AML-193 (cell line): Measurements from ENCODE around the gene SACS.

ENCODE experiments used
- DNase-seq, 2 experiments: peaks; one replicate each; lab custom pipeline; 2025; lab: John Stamatoyannopoulos, UW

The SACS gene

DNA sequence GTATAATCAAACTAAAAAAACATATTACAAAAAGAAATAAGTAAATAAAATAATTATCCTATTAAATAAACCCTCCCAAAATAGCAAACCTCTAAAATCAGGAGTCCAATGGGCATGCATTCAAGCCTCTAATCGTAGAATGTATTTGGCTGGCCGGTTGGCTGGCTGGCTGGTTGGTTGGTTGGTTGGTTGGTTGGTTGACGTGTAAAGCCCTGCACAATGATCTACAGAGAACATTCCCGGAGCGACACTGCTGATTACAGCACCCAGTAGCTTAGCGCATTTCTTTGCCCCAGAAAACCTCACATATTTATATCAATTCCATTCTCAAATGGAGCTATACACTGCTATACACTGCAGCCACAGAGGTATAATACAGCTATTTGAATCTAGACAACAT is 65.6 kb downstream of the SACS start:
- no peak for DNase-seq

DNA sequence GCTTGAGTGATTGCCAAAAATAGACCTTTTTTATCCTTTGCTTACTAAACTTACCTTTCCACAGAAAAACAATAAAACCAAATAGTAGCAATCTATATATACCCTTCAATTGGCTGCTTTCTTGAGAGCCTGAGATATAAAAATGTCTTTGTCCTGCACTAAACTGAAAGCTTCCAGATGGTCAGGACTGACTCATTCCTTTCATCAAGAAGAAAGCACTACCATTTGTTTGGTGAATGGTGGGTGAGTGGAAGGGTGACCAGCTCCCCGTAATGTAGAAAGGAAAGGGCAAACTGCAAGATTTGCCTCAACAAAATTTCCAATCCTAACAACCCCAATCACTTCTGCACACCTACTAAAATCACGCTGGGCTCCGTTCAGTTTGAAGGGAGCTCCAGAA is 67.8 kb downstream of the SACS start:
- no peak for DNase-seq

DNA sequence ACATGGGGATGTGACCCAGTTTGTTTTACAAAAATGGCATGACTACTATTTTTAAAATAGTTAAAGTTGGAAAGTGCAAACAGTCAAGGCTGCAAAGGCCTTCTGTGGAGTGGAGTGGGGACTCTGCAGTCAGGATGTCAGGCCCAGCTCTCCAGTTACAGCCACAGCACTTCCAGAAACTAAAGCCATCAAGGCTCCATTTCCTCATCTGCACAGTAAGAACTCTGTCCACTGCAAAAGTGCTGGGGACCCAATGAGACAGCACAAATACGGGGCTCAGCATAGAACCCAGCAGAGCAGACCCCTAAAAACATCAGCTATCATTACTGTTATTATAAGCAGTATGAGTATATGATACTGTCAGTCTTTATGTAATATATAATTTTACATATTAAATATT is 73.6 kb downstream of the SACS start:
- no peak for DNase-seq

DNA sequence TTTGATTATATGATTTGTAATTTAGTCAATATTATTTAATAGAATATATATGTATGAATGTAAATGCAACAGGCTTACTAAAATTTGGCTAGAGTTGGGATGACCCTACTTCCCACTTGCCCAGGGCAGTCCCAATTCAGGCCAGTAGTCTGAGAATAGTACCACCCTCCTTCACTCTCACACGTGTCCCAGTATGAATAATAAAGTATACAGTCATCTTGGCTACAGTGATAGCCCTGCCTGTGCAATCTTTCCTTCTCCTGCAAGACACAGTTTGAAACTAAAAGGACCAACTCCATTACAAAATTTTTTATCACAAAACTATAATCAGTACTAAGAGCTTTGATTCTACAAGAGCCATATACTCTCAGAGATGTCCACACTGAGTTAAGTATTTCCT is 76.2 kb downstream of the SACS start:
- no peak for DNase-seq

DNA sequence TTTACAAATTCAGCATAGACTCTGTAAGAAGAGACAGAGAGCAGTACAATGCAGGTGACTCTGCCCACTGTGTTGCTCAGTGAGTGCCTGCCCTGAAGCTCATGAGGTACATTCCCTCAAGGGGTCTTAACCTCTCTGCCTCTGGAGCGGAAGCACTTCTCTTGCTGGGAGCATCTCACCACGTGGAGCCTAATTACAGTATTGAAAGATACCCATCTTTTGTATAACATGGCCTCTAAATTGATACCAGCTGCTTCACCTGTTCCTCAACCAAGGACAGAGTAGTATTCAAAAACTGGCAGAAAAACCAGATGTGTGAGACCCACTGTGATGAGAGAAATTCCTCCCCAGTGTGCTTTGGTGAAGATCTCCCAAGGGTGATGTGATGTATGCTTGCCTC is 77.1 kb downstream of the SACS start:
- no peak for DNase-seq

DNA sequence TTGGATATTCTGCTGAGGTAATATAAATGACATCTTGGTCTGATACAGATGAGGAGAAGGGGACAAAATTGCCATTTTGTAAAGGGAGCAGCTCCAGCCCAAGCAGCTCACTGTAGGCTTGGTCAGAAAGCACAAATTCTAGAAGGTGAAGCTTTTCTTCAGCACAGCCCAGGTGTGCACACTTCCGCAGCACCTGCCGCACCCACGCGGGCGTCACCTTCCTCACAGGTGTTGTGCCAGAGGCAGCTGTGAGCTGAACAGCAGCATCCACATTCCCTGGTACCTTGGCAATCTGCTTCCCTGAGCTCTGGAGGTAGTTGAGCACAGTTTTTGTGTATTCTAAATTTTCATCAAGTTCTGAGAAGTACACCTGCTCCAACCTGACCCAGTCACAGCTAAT is 79.0 kb downstream of the SACS start:
- DNase-seq, result no peak

DNA sequence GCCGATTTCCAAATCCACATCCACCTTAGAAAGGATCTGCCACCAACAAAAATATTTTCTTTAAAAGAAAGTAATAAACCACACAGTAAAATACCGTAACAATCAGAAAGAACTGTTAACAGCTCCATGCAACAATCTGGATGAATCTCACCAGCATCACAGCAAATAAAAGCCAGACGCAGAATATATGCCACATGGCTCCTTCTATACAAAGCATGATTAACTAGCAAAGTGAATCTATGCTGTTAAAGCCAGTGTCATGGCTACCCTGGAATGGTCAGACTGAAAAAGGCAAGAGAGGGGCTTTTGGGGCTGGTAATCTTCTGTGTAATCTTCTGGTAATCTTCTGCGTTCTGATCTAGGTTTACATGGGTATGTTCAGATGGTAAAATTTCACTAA is 81.3 kb downstream of the SACS start:
- DNase-seq, result no peak

DNA sequence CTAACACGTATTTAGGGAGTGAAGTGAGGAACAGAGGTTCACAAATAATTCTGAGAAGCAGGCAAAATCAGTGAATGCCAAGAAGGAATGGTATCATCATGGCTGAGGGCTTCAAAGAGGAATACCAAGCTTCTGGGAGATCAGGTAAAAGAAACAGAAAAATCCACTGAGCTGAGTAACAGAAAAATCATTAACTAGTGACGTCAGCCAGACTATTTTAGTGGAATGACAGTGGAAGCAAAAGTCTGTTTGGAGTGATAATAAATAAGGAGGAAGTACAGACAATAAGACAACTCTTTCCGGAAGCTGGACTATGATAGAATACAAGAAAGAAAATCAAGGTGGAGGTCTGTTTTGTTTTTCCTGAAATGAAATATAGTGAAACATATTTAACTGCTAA is 83.5 kb downstream of the SACS start:
- DNase-seq, result no peak

DNA sequence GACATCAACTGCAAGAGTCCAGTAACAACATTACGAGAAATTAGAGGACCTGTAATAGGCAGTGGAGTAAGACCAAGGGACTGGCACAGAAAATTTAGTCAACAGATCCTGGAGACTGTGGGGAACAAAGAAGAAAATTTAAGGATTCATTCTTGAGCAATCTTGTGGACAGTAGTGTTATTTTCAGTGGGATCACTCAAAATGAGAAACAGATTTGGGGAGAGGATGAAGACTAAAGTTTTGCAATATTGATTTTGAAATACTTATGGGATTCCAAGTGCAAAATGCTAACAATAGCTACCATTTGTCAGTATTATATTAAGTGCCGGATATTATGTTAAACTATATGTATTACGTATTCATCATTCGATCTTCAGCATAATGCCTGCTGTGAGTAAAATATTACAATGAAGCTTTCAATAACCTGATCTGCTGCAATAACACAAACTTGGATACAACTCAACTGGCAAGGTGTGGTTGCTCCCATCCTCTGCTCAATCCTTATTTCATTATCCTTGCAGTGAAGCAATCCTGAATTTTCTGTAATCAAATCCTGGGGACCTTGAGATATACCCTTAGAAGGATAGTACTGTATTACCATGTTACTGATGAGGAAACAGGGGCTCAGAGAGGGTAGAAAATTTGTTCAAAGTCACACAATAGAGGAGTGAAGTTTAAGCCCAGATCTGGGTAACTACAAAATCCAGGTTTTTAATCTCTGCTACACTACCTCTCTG is 84.2 kb downstream of the SACS start:
- no peak for DNase-seq

DNA sequence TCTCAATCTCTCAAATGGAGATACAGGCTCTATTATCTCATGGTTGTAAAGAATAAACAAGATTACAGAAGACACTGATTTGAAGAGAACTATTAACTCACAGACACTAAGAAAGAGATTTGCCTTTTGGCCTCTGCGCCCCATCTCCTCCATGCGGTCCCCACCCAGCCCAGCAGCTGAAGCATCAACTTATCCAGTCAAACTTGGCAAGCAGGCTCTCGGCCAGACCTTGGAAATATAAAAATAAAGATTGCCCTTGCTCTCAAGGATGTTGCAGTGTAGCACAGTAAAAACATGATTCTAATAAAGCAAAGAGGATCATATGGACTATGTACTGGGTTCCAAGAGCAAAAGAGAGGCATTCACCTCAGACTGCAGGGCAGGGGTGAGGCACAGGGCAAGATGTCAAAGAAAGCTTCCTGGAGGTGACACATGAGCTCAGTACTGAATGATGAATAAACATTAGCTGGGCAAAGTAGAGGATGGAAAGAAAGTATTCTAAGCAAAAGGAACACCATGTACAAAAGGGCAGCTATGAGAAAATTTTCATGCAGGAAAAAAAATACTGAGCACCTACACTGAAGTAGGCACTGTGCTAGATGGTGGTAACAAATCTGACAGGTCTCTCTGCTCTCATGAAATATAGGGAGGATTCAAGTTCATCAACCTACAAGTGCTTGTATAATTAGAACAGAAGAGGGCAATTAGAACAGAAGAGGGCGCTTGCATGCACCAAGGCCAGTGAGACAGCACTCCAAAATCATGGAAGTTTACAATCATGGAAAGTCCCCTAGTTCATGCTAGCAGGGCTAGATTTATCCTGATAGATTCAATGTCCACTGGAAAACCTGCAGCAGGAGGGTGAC is 85.0 kb downstream of the SACS start:
- no peak for DNase-seq

DNA sequence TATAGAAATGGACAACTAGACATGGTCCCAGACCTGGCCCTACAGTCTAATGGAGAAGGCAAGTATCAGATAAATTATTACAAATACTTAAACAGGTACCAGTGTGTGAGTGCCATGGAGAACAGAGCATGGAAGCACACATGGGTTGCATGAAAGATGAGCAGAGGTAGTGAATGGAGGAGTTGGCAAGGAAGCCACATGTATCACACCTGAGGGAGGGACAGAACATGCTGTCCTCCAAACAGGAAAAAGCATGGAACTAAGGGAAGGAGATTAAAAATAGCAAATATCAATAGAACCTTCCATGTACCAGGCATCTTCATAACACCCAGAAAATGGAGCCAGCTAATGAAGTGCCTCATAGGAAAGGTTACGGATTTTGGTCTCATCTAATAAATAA is 85.9 kb downstream of the SACS start:
- DNase-seq, result no peak

DNA sequence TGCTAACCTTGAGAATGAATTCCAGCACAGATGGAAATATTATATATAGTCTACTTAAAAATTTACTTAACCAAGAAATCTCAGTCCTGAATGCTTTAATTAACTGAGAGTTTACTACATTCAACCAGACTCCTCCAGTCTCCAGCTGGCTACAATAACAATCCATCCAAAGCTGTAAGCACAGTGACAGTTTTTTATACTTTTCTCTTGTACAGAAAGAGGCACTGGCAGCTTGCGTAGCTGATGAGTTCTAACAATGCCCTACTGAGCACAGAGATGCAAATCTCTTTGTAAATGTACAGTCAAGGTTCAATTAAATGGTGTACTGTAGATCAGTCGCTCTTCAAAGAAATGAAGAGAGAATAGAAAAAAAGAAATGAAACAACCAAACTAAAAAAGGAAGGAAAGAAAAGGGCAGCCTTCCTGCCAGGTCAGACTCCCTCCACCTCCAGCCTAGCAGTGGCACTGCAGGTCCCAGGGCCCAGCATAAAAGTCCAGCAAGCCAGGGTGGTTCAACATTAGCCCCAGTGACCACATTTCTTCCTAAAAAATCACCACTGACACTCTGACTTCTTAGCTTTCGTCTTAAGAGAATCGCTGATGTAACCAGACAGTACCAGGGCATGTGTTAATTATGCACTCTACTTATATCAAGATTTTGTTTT is 88.4 kb downstream of the SACS start:
- DNase-seq, result no peak

DNA sequence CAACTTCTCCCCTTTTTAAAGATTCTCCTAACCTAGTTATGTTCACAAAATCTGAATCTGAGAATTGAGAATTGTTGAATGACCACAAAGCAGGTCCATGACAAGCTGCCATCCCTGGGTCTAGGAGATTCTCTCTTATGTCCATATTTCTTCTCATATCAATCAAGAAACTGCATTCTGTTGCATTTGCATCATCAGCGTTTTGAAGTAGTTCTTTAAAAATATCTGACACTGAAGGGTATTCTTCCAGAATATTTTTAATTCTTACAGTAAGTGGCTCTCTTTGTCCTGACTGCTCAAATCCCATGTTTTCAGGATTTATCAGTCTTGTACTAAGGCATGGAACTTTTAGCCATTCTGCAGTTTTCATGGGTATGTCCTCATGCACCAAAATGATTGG is 94.3 kb downstream of the SACS start:
- DNase-seq, result no peak

DNA sequence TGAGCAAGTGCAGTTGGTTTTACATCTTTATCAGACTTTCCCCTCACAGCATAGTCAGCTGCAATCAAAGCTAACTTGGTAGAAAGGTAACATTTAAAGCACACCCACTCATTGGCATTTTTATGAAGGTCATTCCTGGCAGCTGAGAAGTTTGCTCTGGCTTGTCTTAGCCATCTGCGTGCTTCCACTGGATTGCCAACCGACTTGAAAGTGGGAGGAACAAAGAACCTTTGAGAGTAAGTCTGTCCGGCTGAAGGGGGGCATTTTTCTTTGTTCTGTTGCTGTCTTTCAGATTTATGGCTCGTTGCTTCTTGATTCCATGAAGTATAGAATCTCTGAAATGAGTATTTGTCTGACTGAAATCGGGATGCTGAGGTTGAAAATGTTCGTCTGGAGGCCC is 103.1 kb downstream of the SACS start:
- DNase-seq, result no peak

DNA sequence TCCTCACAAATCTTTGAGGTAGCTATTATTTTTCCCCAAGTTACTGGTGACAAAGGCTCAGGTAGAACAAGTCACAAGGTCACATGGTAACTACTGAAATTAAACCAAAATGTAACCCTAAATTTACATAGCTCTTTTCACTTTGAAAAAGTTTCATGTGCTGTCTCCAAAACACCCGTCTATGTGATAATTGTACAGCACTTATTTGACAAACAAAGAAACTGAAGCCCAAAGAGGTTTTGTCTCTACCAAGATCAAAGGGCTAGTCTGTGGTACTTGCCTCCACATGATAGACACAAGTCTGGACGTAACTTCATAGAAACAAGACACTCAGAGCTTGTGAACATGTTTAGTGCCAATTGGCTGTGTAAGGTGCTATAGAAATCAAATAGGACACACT is 108.3 kb downstream of the SACS start:
- no peak for DNase-seq

DNA sequence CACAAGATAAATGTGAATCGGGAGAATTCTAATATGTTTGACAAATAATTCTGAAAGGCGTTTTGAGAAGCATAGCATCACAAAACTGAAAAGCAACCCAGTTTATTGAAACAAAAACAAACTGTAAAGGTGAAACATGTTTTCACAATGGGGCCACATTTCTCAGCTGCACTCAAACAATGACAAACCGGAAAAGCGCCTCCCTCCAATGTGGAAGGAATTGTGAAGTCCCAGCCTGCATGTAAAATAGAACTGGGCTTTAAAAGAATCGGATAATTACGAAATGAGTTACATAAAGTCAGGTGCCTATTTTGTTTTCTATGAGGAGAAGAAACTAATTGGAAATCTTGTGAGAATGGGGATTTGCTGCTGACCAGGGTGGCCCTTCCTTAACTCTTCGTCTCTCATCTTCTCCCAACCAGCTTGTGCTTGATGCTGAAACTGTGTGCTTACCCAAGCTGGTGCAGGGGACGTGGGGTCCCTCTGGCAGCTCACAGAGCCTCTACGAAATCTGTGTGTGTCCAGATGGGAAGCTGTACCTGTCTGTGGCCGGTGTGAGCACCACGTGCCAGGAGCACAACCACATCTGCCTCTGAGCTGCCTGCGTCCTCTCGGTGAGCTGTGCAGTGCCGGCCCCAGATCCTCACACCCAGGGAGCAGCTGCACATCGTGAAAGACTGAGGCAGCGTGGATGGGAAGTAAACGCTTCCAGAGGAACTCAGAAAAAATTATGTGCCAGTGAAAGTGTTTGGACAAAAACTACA is 109.4 kb downstream of the SACS start:
- DNase-seq, result no peak

DNA sequence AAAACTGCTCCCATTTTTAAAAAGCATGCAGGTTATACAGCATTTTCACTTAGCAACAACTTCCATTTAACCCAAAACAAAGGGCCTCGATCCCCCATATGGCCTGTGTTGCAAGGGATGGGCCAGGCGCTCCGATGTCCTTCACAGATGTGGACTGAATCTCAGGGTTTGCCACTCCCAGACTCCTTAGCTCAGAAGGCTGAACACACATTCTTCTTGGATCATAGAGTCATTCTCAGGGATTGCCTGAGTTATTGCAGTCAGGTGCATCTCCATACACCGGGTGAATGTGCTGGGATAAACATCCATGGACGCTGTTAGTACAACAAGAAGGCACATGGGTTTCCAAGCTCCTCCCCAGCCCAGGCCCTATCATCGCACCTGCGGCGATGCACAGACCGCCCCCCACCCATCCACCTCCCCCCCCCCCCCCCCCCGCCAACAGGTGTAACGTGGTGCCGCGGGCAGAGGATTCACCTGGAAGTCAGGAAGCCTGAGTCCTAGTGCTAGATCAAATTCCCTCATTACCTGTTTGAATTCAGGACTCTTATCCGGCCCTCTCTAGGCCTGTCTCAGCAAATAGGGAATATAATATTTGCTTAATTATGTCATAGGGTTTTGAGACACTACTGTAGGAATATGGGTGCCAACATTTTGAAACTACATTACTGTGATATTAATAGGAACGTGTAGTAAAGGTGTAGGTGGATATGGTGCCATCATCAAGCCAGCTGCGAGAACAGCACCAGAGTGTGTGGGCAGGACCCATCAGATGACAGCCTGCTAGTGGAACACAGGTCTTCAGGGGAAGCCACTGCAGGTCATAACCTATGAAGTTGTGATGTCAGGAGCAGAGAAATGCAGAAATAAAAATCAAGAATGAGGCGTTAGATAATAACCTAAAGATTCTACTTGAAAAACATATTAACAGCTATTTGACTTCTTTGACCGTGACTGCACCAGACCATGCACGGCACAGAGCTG is 110.9 kb downstream of the SACS start:
- no peak for DNase-seq

DNA sequence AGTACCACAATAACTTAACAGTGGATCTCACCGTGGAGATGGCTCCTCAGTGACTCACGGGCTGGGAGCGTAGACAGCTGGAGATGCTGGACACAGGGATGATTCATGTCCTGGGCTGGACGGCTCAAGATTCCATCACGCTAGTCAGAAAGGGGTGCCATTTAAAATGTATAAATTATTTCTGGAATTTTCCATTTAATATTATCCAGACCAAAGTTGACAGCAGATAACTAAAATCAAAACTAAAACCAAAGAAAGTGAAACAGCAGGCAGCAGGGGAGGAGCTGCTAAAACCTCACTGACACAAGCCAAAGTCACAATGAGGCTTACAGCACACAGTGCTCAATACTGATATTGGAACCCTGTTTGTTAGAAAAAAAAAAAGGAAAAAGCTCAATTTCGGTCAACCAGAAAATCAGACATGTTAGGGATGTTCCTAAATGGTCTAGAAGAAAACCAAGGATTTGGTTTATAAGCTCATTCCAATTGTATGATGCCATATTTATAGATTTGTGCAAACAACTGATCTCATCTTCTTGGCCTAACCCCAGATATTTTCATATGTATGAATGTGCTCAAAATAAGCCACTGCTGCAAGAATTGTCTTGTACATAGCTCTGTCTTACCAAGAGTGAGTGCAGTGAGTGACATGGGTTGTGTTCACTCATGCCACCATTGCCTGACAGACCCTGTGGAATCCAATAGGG is 111.8 kb downstream of the SACS start:
- no peak for DNase-seq

DNA sequence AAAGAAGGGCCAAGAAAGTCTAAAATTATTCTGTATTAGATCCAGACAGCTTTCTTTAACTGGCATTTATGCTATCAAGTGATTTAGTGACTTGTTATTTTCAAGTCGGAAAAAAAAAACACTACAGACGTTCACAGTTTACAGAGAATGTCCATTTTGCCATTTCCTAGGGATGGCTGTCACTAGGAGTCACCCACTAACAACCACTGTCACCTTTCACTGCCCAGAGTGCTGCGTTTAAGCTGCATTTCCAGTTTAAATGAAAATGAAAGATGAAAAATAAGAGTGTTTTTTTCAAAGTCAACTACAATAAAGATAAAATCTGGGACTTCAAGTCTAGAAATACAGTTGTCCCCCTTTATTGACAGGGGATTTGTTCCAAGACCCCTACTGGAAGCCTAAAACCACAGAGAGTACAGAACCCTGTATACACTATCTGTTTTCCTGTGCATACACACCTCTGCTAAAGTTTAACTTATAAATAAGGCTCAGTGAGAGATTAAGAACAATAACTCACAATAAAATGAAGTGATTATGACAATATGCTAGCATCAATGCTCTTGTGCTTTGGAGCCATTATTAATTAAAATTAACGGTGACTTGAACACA is 112.5 kb downstream of the SACS start:
- no peak for DNase-seq

DNA sequence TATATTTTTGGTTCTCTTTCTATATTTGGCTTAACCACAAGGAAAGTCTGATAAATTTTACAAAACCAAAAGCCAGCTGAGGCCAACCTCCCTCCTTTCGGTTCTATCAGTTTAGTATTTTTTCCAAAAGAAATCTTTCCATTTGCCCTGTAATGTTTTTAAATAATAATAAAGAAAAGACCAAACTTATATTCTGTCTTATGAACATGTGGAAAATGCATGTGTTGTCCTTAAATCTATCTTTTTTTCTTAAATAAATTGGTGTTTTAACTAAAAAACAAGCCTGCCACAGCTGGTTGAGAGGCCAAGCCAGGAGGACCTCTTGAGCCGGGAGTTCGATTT is 113.6 kb downstream of the SACS start:
- DNase-seq, result no peak
